CD4-positive, alpha-beta T cell treated with Interferon alpha-2 for 1 hour (primary cell): ENCODE results near the gene WDCP.
A peak's percentile ranks its signal among the peaks of the same experiment; 100 is the strongest.
"Not testable (repeated sequence)": the region's sequence is repeated elsewhere in the genome, so short reads cannot be mapped to it uniquely, and the experiment has no call there.

Experiments
- DNase-seq, 2 donors: peaks; one replicate each; pipeline ENCODE4 v3.0.0-alpha.2; 2020 to 2022

Gene WDCP

GRCh38 chr2:24021122-24021998, 25.8 kb downstream of the WDCP start:
- peak in 1 of 2 donors; percentile 7 for DNase-seq

GRCh38 chr2:24020244-24020643, 26.9 kb downstream of the WDCP start:
- no peak for DNase-seq

- DNase-seq, result no peak
Measured at GRCh38 chr2:24019729-24020128, 27.5 kb downstream of the WDCP start.

GRCh38 chr2:24018241-24018640, 28.9 kb downstream of the WDCP start:
- DNase-seq, result no peak

GRCh38 chr2:24017711-24018110, 29.5 kb downstream of the WDCP start:
- DNase-seq, result no peak

GRCh38 chr2:24016853-24017703, 30.1 kb downstream of the WDCP start:
- no peak for DNase-seq

- DNase-seq, result no peak
Measured at GRCh38 chr2:24016376-24016761, 30.8 kb downstream of the WDCP start.

GRCh38 chr2:24015562-24016375, 31.4 kb downstream of the WDCP start:
- no peak for DNase-seq

- DNase-seq, result not testable (repeated sequence)
Measured at GRCh38 chr2:24014902-24015301, 32.3 kb downstream of the WDCP start.

GRCh38 chr2:24012521-24013188, 34.5 kb downstream of the WDCP start:
- DNase-seq, result no peak

GRCh38 chr2:24011250-24012104, 35.7 kb downstream of the WDCP start:
- no peak for DNase-seq

- no peak for DNase-seq
Measured at GRCh38 chr2:24010477-24011249, 36.5 kb downstream of the WDCP start.

GRCh38 chr2:24009680-24010476, 37.3 kb downstream of the WDCP start, which contains the start of gene MFSD2B:
MFSD2B (plus strand) TSS chr2:24010085; CDS start chr2:24010097, 12 bp downstream.
- DNase-seq, result no peak

GRCh38 chr2:24009367-24009679, 37.9 kb downstream of the WDCP start:
- DNase-seq, result no peak

GRCh38 chr2:24008672-24009366, 38.4 kb downstream of the WDCP start:
- DNase-seq, result no peak

GRCh38 chr2:24007693-24008092, 39.5 kb downstream of the WDCP start:
- no peak for DNase-seq

- DNase-seq, result no peak
Measured at GRCh38 chr2:23994567-23994966, 52.6 kb downstream of the WDCP start.

GRCh38 chr2:23993736-23994269, 53.4 kb downstream of the WDCP start:
- no peak for DNase-seq

- DNase-seq, result no peak
Measured at GRCh38 chr2:23992931-23993330, 54.3 kb downstream of the WDCP start.
